C4-2B (cell line): ENCODE data around the gene KCNJ9.

ENCODE experiments used
- CTCF ChIP-seq: fragments of 450-650 bp; conservative IDR thresholded peaks from 2 replicates; pipeline ENCODE4 v1.5.1; 2017; ENCODE audit warnings: mild to moderate bottlenecking
- ZFX ChIP-seq: fragments of 450-650 bp; IDR thresholded peaks from 2 replicates; pipeline ENCODE4 v1.6.1; 2017

- TF ChIP-seq CTCF (no peak), ZFX (no peak)
Observed at GRCh38 chr1:160129558-160129957, 48.2 kb downstream of the KCNJ9 start.
